Liver (tissue), 9 donors: ENCODE data around the gene CRTC2. TPM values are rescaled to one million over a fixed set of nuclear protein-coding genes. Genes with fewer than 3 reads are reported as not detected.

Source experiments
- DNase-seq: peaks from one replicate; pipeline ENCODE4 v3.0.0-alpha.2; 2017; ENCODE audit warnings: low spot score
- H3K27ac ChIP-seq, 2 donors: one replicate each; pipeline ENCODE4 v1.7.0; 2013; ENCODE audit warnings: inconsistent platforms in 2 of 2, low read length in 2 of 2, control low read depth in 1 of 2, low read depth in 1 of 2, mild to moderate bottlenecking in 1 of 2
- H3K27me3 ChIP-seq, 4 donors: one replicate each; pipeline versions ENCODE4 v1.6.1 to v1.7.0; 2013; ENCODE audit warnings: low read length in 3 of 4, inconsistent platforms in 1 of 4, mild to moderate bottlenecking in 1 of 4, moderate library complexity in 1 of 4; ENCODE audit not compliant: control insufficient read depth in 4 of 4, insufficient read depth in 4 of 4
- H3K36me3 ChIP-seq, 4 donors: one replicate each; pipeline versions ENCODE4 v1.6.1 to v1.7.0; 2013; ENCODE audit warnings: low read length in 3 of 4, mild to moderate bottlenecking in 3 of 4, low read depth in 1 of 4, moderate library complexity in 1 of 4; ENCODE audit not compliant: control insufficient read depth in 4 of 4, insufficient read depth in 3 of 4
- H3K4me1 ChIP-seq, 4 donors: one replicate each; pipeline versions ENCODE4 v1.6.1 to v1.7.0; 2013; ENCODE audit warnings: low read length in 3 of 4, mild to moderate bottlenecking in 3 of 4, moderate library complexity in 1 of 4; ENCODE audit not compliant: control insufficient read depth in 4 of 4, insufficient read depth in 4 of 4
- H3K4me3 ChIP-seq, 3 donors: one replicate each; pipeline versions ENCODE4 v1.6.1 to v1.7.0; 2013; ENCODE audit warnings: low read length in 3 of 3, control low read depth in 1 of 3, low read depth in 1 of 3, mild to moderate bottlenecking in 1 of 3
- H3K9ac ChIP-seq, 2 donors: one replicate each; pipeline ENCODE4 v1.7.0; 2013; ENCODE audit warnings: low read length in 2 of 2, mild to moderate bottlenecking in 2 of 2, moderate library complexity in 2 of 2, control low read depth in 1 of 2, low read depth in 1 of 2
- H3K9me3 ChIP-seq, 4 donors: one replicate each; pipeline versions ENCODE4 v1.6.1 to v1.7.0; 2013; ENCODE audit warnings: low read length in 3 of 4; ENCODE audit not compliant: control insufficient read depth in 4 of 4
- ATF3 ChIP-seq: IDR thresholded peaks from 2 replicates; pipeline ENCODE4 v1.6.1; 2016; ENCODE audit warnings: antibody characterized with exemption
- EGR1 ChIP-seq, 2 donors: IDR thresholded peaks; 2 replicates each; pipeline ENCODE4 v1.6.1; 2016 to 2018; ENCODE audit warnings: antibody characterized with exemption in 2 of 2, low read depth in 2 of 2
- FOXA1 ChIP-seq: IDR thresholded peaks from 2 replicates; pipeline ENCODE4 v1.6.1; 2016; ENCODE audit warnings: antibody characterized with exemption
- FOXA2 ChIP-seq: IDR thresholded peaks from 2 replicates; pipeline ENCODE4 v1.6.1; 2016; ENCODE audit warnings: antibody characterized with exemption
- GABPA ChIP-seq, 2 donors: IDR thresholded peaks in 1 of 2; conservative IDR thresholded peaks in 1 of 2; 2 replicates each; pipeline ENCODE4 v1.6.1; 2016; ENCODE audit warnings: antibody characterized with exemption in 2 of 2, mild to moderate bottlenecking in 1 of 2, moderate library complexity in 1 of 2
- HNF4A ChIP-seq, 2 donors: conservative IDR thresholded peaks; 2 replicates each; pipeline ENCODE4 v1.6.1; 2016; ENCODE audit warnings: antibody characterized with exemption in 2 of 2, mild to moderate bottlenecking in 2 of 2
- HNF4G ChIP-seq: IDR thresholded peaks from 2 replicates; pipeline ENCODE4 v1.6.1; 2016; ENCODE audit warnings: antibody characterized with exemption
- JUND ChIP-seq, 2 donors: IDR thresholded peaks; 2 replicates each; pipeline ENCODE4 v1.6.1; 2016; ENCODE audit warnings: antibody characterized with exemption in 2 of 2
- NR2F2 ChIP-seq: IDR thresholded peaks from 2 replicates; pipeline ENCODE4 v1.6.1; 2016; ENCODE audit warnings: antibody characterized with exemption
- RAD21 ChIP-seq, 2 donors: IDR thresholded peaks; 2 replicates each; pipeline ENCODE4 v1.6.1; 2016; ENCODE audit warnings: antibody characterized with exemption in 2 of 2, mild to moderate bottlenecking in 2 of 2
- RXRA ChIP-seq, 2 donors: IDR thresholded peaks; 2 replicates each; pipeline ENCODE4 v1.6.1; 2017 to 2018; ENCODE audit warnings: antibody characterized with exemption in 2 of 2, mild to moderate bottlenecking in 1 of 2
- SP1 ChIP-seq: IDR thresholded peaks from 2 replicates; pipeline ENCODE4 v1.6.1; 2018; ENCODE audit warnings: antibody characterized with exemption, mild to moderate bottlenecking
- YY1 ChIP-seq: IDR thresholded peaks from 2 replicates; pipeline ENCODE4 v1.6.1; 2016; ENCODE audit warnings: antibody characterized with exemption, mild to moderate bottlenecking
- ZBTB33 ChIP-seq: IDR thresholded peaks from 2 replicates; pipeline ENCODE4 v1.6.1; 2016; ENCODE audit warnings: antibody characterized with exemption
- WGBS: extraction: QIAGEN DNeasy Blood & Tissue Kit; methylation state at CpG from one replicate; pipeline ENCODE4 v1.1.7; 2013; 5-methylcytosine and 5-hydroxymethylcytosine counted together
- polyA plus RNA-seq, 2 donors: library from polyadenylated mRNA; stranded (reverse) in 1 of 2; unstranded in 1 of 2; fragments of 200-250 nt in 1 of 2; fragments of >200 nt in 1 of 2; fragmentation: Nextera tagmentation in 1 of 2; extraction: Ambion mirVana in 1 of 2; gene quantifications; one replicate each; pipeline versions ENCODE4 v1.2.1 to v1.2.3, GENCODE V29; 2013 to 2015
- total RNA-seq, 2 donors: library from RNA; depleted of rRNA; stranded (reverse); fragments of >200 nt; gene quantifications; one replicate each; pipeline ENCODE4 v1.2.3, GENCODE V29; 2014
- TF ChIP-seq, protein P1 (sequence below): IDR thresholded peaks from 2 replicates; pipeline ENCODE4 v1.6.1; 2016; ENCODE audit warnings: antibody characterized with exemption
- TF ChIP-seq, protein P2 (sequence below): fragments of 150-350 bp; IDR thresholded peaks from 2 replicates; pipeline ENCODE4 v1.5.1; 2017; ENCODE audit warnings: improper control_type of control experiment, low read depth, low read length; ENCODE audit not compliant: missing input control
- TF ChIP-seq, protein P3 (sequence below): IDR thresholded peaks from 2 replicates; pipeline ENCODE4 v1.6.1; 2016; ENCODE audit warnings: antibody characterized with exemption, mild to moderate bottlenecking
- donor health status: healthy.
- donor health status: healthy.
- donor health status: healthy.
- donor health status: healthy.
- donor health status: healthy.

The CRTC2 gene
- total and polyA plus RNA-seq, 4 donors: 4.9 to 14.9 (median 8.2) TPM

- WGBS: 91% methylated on average over 15 of the region's 15 CpGs
- Histone ChIP-seq H3K36me3 (peaks cover 5 to 39% (median 16%) of the 10 kb centered on the region in 4 donors), H3K27ac (peak overlapping the region; percentile 94 to 95), H3K27me3 (no peaks in the 10 kb centered on the region), H3K9me3 (no peaks in the 10 kb centered on the region), H3K4me1 (peaks cover 14 to 38% (median 24%) of the 10 kb centered on the region in 4 donors), H3K9ac (peak overlapping the region in 1 of 2 donors; percentile 56), H3K4me3 (no peak overlapping the region)
- no peak for DNase-seq
- TF ChIP-seq YY1 (no peak), ATF3 (no peak), RXRA (IDR thresholded peaks at IDR 0.05) (no peak), FOXA2 (no peak), HNF4G (no peak), EGR1 (IDR thresholded peaks at IDR 0.05; ENCODE audit: low read depth in 2 of 2) (no peak), ZBTB33 (no peak), FOXA1 (no peak), SP1 (no peak), NR2F2 (no peak), RAD21 (IDR thresholded peaks at IDR 0.05) (no peak), GABPA (IDR thresholded peaks at IDR 0.05 in 1 of 2, conservative IDR thresholded peaks at IDR 0.05 in 1 of 2) (no peak), JUND (IDR thresholded peaks at IDR 0.05) (no peak)
- TF ChIP-seq, protein P1, sequence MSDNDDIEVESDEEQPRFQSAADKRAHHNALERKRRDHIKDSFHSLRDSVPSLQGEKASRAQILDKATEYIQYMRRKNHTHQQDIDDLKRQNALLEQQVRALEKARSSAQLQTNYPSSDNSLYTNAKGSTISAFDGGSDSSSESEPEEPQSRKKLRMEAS: no peak
- TF ChIP-seq, protein P2, sequence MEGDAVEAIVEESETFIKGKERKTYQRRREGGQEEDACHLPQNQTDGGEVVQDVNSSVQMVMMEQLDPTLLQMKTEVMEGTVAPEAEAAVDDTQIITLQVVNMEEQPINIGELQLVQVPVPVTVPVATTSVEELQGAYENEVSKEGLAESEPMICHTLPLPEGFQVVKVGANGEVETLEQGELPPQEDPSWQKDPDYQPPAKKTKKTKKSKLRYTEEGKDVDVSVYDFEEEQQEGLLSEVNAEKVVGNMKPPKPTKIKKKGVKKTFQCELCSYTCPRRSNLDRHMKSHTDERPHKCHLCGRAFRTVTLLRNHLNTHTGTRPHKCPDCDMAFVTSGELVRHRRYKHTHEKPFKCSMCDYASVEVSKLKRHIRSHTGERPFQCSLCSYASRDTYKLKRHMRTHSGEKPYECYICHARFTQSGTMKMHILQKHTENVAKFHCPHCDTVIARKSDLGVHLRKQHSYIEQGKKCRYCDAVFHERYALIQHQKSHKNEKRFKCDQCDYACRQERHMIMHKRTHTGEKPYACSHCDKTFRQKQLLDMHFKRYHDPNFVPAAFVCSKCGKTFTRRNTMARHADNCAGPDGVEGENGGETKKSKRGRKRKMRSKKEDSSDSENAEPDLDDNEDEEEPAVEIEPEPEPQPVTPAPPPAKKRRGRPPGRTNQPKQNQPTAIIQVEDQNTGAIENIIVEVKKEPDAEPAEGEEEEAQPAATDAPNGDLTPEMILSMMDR: no peak
These were observed 14.2 kb downstream of the CRTC2 start for GRCh38 chr1:153944005-153944826.

DNA sequence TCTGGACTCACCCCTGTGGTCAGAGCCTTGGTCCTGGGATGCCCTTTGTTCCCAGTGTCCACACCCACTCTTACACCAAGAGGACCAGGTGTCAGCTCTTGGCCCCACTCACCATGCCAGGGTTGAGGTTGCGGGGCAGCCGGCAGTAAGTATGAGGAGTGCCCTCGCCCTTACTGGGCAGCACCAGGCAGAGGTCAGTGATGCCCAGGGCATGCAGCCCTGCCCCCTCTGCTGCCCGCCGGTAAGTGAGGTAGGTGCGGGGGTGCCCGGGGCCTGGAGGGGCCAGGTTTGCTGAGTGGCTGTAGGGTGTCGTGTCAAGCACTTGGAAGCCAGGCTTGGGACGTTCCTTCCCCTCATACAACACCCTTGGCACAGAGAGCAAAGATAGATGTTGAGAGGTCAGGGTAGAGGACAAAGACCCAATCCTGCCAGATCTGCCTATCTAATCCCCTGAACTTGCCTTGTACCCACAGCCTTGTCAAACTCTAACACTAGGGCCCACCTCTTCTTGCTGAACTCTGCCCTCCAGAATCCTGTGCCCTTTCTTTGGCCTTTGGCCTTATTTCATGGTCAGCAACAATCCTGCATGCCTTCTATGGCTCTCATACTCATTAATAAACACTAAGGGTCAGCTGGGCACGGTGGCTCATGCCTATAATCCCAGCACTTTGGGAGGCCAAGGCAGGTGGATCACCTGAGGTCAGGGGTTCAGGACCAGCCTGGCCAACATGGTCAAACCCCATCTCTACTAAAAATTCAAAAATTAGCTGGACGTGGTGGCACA is 15.5 kb downstream of the CRTC2 start:
- Histone ChIP-seq H3K9me3 (no peaks in the 10 kb centered on the region), H3K36me3 (peaks cover 0 to 33% (median 13%) of the 10 kb centered on the region in 4 donors), H3K4me1 (peaks cover 14 to 38% (median 24%) of the 10 kb centered on the region in 4 donors), H3K27me3 (no peaks in the 10 kb centered on the region), H3K9ac (no peak overlapping the region), H3K4me3 (no peak overlapping the region), H3K27ac (no peak overlapping the region)
- no peak for DNase-seq
- 76% methylated on average over 11 of the region's 11 CpGs for WGBS
- TF ChIP-seq, protein P3, sequence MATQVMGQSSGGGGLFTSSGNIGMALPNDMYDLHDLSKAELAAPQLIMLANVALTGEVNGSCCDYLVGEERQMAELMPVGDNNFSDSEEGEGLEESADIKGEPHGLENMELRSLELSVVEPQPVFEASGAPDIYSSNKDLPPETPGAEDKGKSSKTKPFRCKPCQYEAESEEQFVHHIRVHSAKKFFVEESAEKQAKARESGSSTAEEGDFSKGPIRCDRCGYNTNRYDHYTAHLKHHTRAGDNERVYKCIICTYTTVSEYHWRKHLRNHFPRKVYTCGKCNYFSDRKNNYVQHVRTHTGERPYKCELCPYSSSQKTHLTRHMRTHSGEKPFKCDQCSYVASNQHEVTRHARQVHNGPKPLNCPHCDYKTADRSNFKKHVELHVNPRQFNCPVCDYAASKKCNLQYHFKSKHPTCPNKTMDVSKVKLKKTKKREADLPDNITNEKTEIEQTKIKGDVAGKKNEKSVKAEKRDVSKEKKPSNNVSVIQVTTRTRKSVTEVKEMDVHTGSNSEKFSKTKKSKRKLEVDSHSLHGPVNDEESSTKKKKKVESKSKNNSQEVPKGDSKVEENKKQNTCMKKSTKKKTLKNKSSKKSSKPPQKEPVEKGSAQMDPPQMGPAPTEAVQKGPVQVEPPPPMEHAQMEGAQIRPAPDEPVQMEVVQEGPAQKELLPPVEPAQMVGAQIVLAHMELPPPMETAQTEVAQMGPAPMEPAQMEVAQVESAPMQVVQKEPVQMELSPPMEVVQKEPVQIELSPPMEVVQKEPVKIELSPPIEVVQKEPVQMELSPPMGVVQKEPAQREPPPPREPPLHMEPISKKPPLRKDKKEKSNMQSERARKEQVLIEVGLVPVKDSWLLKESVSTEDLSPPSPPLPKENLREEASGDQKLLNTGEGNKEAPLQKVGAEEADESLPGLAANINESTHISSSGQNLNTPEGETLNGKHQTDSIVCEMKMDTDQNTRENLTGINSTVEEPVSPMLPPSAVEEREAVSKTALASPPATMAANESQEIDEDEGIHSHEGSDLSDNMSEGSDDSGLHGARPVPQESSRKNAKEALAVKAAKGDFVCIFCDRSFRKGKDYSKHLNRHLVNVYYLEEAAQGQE: no peak
- TF ChIP-seq, protein P1: no peak
- TF ChIP-seq RAD21 (IDR thresholded peaks at IDR 0.05) (no peak), HNF4A (conservative IDR thresholded peaks at IDR 0.05) (peak; percentile 58 to 59), RXRA (IDR thresholded peaks at IDR 0.05) (peak; percentile 76 to 81), YY1 (no peak), NR2F2 (peak; percentile 59), ATF3 (no peak), SP1 (peak; percentile 64), JUND (IDR thresholded peaks at IDR 0.05) (no peak)
- TF ChIP-seq, protein P2: no peak
